ENCODE results near the gene CPA2.

DNA sequence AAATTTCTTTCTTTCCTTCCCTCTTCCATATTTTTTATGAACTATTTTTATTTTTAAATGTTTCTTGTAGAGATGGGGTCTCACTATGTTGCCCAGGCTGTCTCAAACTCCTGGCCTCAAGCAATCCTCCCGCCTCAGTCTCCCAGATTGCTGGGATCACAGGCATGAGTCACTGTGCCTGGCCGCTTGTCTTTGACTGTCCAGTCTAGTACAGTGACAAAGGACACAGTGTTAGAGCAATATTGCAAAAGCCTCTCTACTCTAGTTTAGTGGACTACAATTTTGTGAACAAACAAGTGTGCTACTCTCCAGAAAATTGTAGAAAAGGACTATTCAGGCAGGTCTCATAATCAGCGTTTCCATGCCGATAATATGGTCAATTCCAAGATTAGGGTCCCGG is 37.3 kb downstream of the CPA2 start:
- TF ChIP-seq, protein P1, sequence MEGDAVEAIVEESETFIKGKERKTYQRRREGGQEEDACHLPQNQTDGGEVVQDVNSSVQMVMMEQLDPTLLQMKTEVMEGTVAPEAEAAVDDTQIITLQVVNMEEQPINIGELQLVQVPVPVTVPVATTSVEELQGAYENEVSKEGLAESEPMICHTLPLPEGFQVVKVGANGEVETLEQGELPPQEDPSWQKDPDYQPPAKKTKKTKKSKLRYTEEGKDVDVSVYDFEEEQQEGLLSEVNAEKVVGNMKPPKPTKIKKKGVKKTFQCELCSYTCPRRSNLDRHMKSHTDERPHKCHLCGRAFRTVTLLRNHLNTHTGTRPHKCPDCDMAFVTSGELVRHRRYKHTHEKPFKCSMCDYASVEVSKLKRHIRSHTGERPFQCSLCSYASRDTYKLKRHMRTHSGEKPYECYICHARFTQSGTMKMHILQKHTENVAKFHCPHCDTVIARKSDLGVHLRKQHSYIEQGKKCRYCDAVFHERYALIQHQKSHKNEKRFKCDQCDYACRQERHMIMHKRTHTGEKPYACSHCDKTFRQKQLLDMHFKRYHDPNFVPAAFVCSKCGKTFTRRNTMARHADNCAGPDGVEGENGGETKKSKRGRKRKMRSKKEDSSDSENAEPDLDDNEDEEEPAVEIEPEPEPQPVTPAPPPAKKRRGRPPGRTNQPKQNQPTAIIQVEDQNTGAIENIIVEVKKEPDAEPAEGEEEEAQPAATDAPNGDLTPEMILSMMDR (IDR thresholded peaks at IDR 0.05), result no peak
- TF ChIP-seq POLR2AphosphoS5 (IDR thresholded peaks at IDR 0.05), result no peak

All from sigmoid colon (tissue), 4 donors.